Measurements from ENCODE around the gene TPPP. TPM values are rescaled to one million over a fixed set of nuclear protein-coding genes. Genes with fewer than 3 reads are reported as not detected.
"Not testable (repeated sequence)": the region's sequence is repeated elsewhere in the genome, so short reads cannot be mapped to it uniquely, and the experiment has no call there.

TPPP gene
- total RNA-seq, 2 donors from 2014 or later: 0.10 to 0.14 TPM

DNA sequence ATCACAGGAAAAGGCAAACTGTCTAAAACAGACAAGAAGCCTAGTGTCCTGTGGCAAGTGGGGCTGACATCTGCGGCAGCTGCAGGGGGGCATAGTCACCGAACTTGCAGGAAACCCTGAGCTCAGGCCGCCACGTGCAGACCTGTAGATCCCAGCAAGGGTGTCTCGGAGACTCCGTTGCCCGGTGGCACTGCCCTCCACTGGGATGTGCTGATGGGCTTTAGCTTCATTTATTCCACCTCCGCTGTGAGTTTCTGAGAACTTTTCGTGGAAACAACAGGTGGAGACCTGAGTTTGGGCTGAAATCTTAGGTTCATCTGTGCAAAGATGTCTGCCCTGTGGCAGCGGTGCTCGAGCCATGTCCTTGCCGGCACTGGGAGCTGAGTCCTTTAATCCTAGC is 59.0 kb downstream of the TPPP start:
- Mint-ChIP-seq H3K9me3 (no peaks in the 10 kb centered on the region), H3K27ac (no peak overlapping the region)
- ATAC-seq: no peak

DNA sequence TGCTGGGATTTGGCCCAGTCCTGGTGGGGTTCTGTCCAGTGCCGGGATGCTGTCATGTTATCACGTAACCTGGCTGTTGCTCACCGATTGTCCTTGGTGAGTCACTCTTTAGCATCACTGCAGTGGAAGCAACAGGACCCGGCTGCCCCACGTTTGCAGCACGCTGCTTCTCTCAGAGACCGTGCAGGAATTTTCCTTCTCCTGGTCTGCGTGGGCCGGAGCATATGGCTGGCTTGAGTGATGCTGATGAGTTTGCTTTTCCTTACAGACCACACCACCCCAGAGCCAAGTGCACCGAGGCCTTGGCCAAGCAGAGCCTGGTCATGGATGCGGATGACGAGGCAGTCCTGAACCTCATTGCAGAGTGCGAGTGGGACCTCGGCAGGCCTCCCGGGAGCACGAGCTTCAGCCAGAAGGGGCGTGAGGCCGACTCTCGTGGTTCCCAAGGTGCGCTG is 59.6 kb downstream of the TPPP start:
- peak in 1 of 2 donors; percentile 28 for ATAC-seq
- H3K36me3 Mint-ChIP-seq: peaks cover 19 to 21% of the 10 kb centered on the region in 2 donors
- no peak overlapping the region for H3K27ac Mint-ChIP-seq
- no peaks in the 10 kb centered on the region for H3K9me3 Mint-ChIP-seq
- DNase-seq (ENCODE audit: low spot score in 2 of 2): no peak

More for the DNA sequence above, 59.0 kb downstream of the TPPP start:
- H3K36me3 Mint-ChIP-seq: peaks cover 19 to 21% of the 10 kb centered on the region in 2 donors
- DNase-seq (ENCODE audit: low spot score in 2 of 2): no peak

DNA sequence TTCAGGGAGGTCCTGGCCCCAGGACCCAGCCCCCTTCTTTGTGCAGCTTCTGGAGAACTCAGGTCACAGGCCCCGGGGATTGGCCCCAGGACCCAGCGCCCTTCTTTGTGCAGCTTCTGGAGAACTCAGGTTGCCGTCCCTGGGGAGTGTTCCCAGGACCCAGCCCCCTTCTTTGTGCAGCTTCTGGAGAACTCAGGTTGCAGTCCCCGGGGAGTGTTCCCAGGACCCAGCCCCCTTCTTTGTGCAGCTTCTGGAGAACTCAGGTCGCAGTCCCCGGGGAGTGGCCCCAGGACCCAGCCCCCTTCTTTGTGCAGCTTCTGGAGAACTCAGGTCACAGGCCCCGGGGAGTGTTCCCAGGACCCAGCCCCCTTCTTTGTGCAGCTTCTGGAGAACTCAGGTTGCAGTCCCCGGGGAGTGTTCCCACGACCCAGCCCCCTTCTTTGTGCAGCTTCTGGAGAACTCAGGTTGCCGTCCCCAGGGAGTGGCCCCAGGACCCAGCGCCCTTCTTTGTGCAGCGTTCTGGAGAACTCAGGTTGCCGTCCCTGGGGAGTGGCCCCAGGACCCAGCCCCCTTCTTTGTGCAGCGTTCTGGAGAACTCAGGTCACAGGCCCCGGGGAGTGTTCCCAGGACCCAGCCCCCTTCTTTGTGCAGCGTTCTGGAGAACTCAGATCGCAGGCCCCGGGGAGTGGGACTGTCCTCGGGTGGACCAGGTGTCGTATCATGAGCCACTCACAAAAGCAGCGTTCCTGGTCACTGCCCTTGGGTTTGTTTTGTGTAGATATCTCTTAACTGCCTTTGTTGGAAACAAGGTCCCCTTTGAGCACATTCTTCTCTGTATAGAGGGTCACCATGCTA is 64.6 kb downstream of the TPPP start:
- not testable (repeated sequence) for H3K36me3 Mint-ChIP-seq, H3K27ac Mint-ChIP-seq, ATAC-seq, H3K9me3 Mint-ChIP-seq
- DNase-seq (ENCODE audit: low spot score in 2 of 2): peak in 1 of 2 donors; percentile 33

DNA sequence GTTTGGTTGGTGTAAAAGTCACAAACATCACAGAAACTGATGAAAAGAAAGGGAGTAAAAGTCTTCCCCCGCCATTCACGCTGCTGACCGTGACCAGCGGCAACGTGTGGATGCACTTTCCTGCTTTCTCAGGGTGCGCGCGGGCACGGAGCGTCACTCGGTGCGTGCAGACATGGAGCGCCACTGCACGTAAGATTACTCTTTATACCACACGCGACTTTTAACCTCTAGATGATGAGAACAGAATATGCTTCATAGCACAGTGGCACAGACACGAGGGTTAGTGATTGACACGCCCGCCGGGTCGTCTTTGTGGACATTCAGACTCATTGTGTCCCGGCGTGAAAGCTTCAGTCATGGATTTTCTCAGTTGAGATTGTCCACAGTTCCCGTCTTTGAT is 65.3 kb downstream of the TPPP start:
- no peak for ATAC-seq
- no peak for DNase-seq (ENCODE audit: low spot score in 2 of 2)

DNA sequence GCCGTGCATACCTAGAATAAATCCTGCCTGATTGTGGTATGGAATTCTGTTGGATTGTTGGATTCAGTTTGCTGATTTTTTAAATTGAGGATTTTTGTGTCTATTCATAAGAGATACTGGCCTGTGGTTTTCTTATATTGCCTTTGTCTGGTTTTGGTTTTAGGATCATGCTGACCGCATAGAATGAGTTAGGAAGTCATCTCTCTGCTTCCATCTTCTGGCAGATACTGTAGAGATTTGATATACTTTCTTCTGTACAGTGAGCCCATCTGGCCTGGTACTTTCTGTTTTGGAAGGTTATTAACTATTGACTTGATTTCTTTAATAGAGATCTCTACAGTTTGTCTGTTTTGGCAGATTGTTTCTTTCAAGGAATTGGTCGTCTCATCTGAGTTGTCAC is 66.3 kb downstream of the TPPP start:
- ATAC-seq (no peak), DNase-seq (ENCODE audit: low spot score in 2 of 2) (no peak)
- no peaks in the 10 kb centered on the region for H3K9me3 Mint-ChIP-seq
- no peak overlapping the region for H3K27ac Mint-ChIP-seq
- H3K36me3 Mint-ChIP-seq: no peaks in the 10 kb centered on the region

More for the DNA sequence above, 65.3 kb downstream of the TPPP start:
- H3K27ac Mint-ChIP-seq: peak overlapping the region in 1 of 2 donors; percentile 55
- H3K36me3 Mint-ChIP-seq: no peaks in the 10 kb centered on the region
- no peaks in the 10 kb centered on the region for H3K9me3 Mint-ChIP-seq

DNA sequence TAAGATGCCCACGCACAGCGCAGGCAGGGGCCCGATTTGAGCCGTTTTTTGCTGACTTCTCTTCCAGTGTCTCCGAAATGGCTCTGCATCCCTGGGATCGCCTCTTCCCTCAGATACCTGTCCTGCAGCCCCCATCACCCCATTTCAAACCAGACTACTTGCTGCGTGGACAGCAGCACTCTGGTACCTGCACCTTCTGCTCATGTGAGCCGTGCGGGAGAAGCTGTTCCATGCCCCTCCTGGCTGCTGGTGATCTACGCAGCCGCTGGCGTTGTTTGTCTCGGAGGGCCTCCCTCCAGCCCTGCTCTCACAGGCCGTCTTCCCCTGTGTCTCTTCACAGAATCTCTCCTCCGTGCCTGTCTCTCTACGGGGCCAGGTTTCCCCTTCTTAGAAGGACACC is 67.6 kb downstream of the TPPP start:
- Mint-ChIP-seq H3K27ac (peak overlapping the region in 1 of 2 donors; percentile 75), H3K9me3 (no peaks in the 10 kb centered on the region), H3K36me3 (no peaks in the 10 kb centered on the region)
- no peak for DNase-seq (ENCODE audit: low spot score in 2 of 2)
- no peak for ATAC-seq

DNA sequence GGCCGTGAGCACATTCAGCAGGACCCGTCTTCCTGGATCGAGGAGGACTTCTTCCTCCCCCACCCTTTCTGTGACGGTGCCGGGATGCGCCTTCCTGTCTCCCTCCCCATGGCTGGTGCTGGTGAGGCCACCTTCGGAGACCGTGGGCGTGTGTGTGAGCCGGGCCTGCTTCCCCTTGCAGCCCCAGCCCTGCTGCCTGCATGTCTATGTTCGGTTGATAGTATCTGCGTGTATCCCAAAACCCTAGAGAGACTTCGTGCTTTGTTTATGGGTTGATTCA is 68.3 kb downstream of the TPPP start:
- ATAC-seq (no peak), DNase-seq (ENCODE audit: low spot score in 2 of 2) (no peak)
- Mint-ChIP-seq H3K27ac (no peak overlapping the region), H3K9me3 (no peaks in the 10 kb centered on the region), H3K36me3 (peaks cover 4 to 6% of the 10 kb centered on the region in 2 donors)

DNA sequence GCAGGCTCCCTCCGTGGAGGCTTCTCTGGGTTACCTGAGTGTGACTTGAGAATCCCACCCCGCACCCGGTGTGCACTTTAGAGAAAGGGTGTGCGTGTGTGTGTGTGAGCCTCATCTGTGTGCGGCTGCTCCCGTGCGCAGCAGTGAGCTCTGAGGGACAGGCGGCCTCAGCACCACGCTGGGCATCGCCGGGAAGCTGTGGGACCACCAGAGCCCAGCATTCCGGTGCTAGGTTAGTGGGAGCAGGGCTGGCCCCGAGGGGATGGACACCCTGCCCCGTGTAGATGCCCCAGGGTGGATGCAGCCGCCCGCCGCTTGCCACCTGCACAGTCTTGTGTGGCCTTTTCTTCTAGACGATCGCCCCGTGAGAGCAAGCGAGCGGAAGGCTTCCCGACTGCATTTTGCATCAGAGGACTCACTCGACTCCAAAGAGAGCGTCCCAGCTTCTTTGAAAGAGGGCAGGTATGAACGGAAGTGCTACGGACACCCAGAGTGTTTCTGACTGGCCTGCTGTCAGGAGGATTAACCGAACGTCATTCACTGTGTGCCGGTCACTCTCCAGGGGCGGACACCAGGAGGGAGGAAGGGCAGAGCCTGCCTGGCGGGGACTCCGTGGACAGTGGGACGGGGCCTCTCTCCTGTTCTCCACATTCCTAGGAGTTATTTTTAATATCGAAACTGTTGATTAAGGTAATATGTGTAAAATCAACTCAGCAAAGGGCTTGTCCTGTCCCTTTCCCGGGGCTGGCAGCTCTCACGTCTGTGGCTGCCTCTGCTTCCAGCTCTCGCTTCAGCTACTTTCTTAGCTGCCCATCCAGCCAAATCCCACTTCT is 68.8 kb downstream of the TPPP start:
- Mint-ChIP-seq H3K9me3 (no peaks in the 10 kb centered on the region), H3K27ac (no peak overlapping the region), H3K36me3 (peaks cover 5 to 7% of the 10 kb centered on the region in 2 donors)
- DNase-seq (ENCODE audit: low spot score in 2 of 2) (no peak), ATAC-seq (no peak)

DNA sequence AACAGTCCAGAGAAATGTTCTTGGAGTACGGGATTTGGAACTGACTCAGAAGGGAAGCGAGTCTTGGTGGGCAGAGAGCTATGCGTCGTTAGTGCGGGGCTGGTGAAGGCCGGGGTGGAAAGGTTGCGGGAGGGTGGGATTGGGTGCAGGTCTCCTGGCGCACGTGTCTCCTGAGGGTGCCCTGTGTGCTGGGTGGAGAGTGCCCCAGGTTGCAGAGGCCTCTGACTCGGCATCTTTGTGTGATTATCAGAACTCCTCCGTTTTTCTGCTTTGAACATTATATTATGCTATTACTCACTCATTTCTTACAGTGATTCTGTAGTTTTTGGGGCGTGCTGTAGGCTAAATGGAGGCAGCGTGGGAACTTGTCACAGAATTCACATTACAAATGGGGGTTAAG is 69.6 kb downstream of the TPPP start:
- DNase-seq (ENCODE audit: low spot score in 2 of 2) (no peak), ATAC-seq (no peak)
- Mint-ChIP-seq H3K9me3 (no peaks in the 10 kb centered on the region), H3K36me3 (peaks cover 5 to 7% of the 10 kb centered on the region in 2 donors), H3K27ac (peak overlapping the region in 1 of 2 donors; percentile 37)

DNA sequence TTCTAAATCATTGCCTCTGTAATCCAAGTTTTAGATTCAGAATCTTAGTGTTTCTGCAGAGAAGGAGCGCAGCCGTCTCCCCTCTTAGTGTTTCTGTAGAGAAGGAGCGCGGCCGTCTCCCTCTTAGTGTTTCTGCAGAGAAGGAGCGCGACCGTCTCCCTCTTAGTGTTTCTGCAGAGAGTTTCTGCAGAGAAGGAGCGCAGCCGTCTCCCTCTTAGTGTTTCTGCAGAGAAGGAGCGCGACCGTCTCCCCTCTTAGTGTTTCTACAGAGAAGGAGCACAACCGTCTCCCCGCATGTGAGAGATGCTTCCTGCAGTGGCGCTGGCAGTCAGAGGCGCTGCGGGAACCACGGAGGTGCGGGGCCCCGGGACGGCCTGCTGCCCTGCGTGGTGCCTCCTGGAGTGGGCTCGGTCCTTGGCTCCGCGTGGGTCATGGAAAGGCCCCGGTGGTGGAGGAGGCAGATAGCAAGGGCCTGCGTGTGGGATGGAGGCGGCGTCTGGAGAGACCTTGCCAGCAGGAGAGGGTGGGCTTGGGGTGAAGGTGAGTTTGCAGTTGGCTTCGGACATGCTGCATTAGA is 70.1 kb downstream of the TPPP start:
- H3K27ac Mint-ChIP-seq: peak overlapping the region in 1 of 2 donors; percentile 37
- ATAC-seq: no peak
- peaks cover 5 to 7% of the 10 kb centered on the region in 2 donors for H3K36me3 Mint-ChIP-seq
- no peaks in the 10 kb centered on the region for H3K9me3 Mint-ChIP-seq
- DNase-seq (ENCODE audit: low spot score in 2 of 2): no peak

DNA sequence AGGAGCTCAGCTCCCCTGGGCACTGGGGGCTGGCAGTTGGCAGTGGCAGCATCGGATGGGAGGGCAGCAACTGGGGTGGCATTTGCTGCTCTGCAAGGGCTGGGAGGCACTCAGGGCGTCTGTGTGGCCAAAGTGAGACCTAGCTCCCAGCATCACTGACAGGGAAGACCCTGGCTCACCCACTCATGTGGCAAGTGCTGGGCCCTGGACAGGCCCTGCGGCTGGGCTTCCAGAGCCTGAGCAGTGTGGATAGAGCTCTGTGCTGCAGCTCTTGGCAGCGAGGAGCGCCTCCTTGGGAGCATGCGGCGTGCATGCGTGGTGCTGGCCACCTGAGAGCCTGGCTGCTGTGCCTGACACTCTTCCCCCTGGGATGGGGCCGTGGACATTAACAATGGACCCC is 70.8 kb downstream of the TPPP start:
- H3K36me3 Mint-ChIP-seq: peaks cover 5 to 7% of the 10 kb centered on the region in 2 donors
- DNase-seq (ENCODE audit: low spot score in 2 of 2) (no peak), ATAC-seq (no peak)
- no peaks in the 10 kb centered on the region for H3K9me3 Mint-ChIP-seq
- H3K27ac Mint-ChIP-seq: no peak overlapping the region

DNA sequence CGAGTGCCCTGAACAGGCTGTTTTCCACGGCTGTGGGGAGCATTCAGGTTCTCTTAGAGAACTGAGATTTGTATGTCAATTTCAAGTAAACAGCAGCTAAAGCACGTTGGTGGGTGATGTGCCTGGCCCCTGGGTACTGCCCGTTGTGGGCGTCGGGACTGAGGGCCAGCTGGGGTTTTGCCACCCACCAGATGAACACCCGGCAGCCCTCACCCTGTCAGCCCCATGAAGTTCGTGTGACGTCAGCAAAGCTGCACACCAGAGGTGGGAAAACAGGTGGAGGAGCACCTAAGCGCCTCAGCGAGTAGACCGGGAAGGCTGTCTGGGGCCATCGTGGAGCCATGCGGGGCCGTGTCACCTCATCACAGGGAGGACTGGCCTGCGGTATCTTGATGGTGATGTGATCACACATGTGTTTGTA is 71.8 kb downstream of the TPPP start:
- peaks cover 9 to 10% of the 10 kb centered on the region in 2 donors for H3K36me3 Mint-ChIP-seq
- ATAC-seq (no peak), DNase-seq (ENCODE audit: low spot score in 2 of 2) (peak in 1 of 2 donors; percentile 42)
- no peaks in the 10 kb centered on the region for H3K9me3 Mint-ChIP-seq
- H3K27ac Mint-ChIP-seq: no peak overlapping the region

DNA sequence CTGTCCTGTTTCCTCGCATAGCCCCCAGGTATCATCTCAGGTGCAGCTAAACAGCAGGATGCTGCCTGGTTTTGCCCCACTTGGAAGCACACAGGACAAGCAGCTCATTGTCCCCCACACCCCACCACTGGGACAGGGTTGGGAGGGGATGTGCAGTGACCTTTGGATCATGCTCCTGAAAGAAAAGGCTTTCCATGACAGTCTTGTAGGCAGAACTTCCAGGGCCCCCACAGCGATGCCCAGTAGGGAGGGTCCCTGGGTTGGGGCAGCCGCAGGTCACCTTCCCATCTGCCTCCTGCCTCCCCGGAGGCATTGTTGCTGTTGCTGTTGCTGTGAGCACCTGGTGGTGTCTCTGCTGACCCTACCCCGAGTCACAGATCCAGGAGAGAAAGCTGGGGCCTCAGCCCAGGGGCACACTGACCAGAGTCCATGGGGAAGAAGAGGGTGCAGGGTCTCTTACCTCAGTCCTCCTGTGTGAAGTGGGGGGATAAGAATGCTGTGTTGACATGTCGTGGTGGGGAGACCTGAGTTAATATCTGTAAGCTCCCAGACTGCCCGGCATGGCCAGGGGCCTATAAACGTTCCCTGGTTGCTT is 72.5 kb downstream of the TPPP start:
- peaks cover 0 to 1% of the 10 kb centered on the region in 2 donors for H3K9me3 Mint-ChIP-seq
- no peak overlapping the region for H3K27ac Mint-ChIP-seq
- H3K36me3 Mint-ChIP-seq: peaks cover 13 to 16% of the 10 kb centered on the region in 2 donors
- no peak for ATAC-seq
- peak in 1 of 2 donors; percentile 31 for DNase-seq (ENCODE audit: low spot score in 2 of 2)

DNA sequence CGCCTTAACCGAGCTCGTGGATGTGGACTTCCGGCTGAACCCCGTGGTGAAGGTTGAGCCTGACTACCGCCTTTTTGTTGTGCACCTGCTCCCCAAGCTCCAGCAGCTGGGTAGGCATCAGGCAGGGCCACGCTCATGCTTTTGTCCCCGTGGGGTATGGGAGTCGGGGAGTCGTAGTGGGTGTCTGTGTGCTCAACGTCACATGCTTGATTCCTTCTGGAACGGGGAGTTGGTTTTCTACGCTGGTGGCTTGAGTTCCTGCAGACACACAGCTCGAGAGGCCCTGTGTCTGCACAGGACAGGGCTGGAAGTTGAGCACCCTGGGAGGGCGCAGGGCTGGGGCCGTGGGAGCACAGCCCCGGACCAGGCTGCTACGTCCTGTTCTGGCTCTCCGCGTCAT is 73.0 kb downstream of the TPPP start:
- H3K9me3 Mint-ChIP-seq: peaks cover 0 to 5% of the 10 kb centered on the region in 2 donors
- H3K27ac Mint-ChIP-seq: no peak overlapping the region
- peaks cover 13 to 21% of the 10 kb centered on the region in 2 donors for H3K36me3 Mint-ChIP-seq

DNA sequence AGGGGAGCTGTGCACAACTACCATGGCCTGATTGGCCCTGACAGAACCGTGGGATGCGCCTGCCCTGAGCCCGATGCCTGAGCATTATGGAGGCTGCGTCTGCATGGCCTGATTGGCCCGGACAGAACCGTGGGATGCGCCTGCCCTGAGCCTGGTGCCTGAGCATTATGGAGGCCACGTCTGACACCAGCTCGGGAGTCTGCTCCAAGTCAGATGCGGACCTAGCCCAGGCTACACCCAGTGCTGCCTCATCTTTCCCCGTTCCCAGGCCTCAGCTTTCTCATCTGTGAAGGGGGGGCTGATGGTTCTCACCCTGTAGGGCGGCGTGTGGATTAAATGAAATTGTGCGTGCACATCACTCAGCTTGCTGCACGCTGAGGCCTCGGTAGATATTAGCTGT is 73.7 kb downstream of the TPPP start:
- H3K36me3 Mint-ChIP-seq: peaks cover 13 to 28% of the 10 kb centered on the region in 2 donors
- ATAC-seq (no peak), DNase-seq (ENCODE audit: low spot score in 2 of 2) (peak in 1 of 2 donors; percentile 53)
- H3K27ac Mint-ChIP-seq: no peak overlapping the region
- peaks cover 0 to 5% of the 10 kb centered on the region in 2 donors for H3K9me3 Mint-ChIP-seq

More for the DNA sequence above, 73.0 kb downstream of the TPPP start:
- DNase-seq (ENCODE audit: low spot score in 2 of 2) (peak in 1 of 2 donors; percentile 7), ATAC-seq (no peak)

DNA sequence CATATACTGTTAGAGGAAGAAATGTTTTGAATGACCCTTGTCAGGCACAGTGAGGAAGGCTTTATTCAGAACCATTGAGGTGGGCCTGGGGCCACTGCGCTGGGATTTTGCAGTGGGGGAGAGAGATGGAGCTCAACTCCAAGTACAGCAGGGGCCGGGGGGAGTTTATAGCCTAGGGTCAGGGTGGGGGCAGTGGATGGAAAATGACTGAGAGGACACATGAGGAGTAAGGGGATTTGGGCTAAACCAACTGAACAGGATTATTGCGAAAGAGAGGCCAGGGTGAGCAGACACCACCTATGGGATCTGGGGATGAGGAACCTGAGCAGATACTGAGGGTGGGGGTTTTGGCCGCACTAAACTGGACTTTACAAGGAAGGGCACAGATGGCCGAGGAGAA is 74.7 kb downstream of the TPPP start:
- Mint-ChIP-seq H3K36me3 (peaks cover 13 to 33% of the 10 kb centered on the region in 2 donors), H3K27ac (no peak overlapping the region), H3K9me3 (peaks cover 0 to 5% of the 10 kb centered on the region in 2 donors)
- ATAC-seq (no peak), DNase-seq (ENCODE audit: low spot score in 2 of 2) (peak in 1 of 2 donors; percentile 13)
